ENCODE data around the gene CAMKMT. TPM values are rescaled to one million over a fixed set of nuclear protein-coding genes. Genes with fewer than 3 reads are reported as not detected.

Gene CAMKMT
- total and polyA plus RNA-seq, 2 experiments from 2014 or later, result 26.5 to 29.5 TPM

- peaks cover 26% of the 10 kb centered on the region for H3K4me1 Mint-ChIP-seq
- Histone ChIP-seq H3F3A (replicated peaks; ENCODE audit: low read depth) (no peaks in the 10 kb centered on the region), H3K4me3 (no peak overlapping the region), H3K27ac (ENCODE audit: low read depth) (no peak overlapping the region; the same call in 1 of the 2 replicates), H3K4me2 (no peak overlapping the region), H3K4me1 (ENCODE audit: insufficient read depth) (peaks cover 18% of the 10 kb centered on the region; the same call in 1 of the 2 replicates), H3K36me3 (ENCODE audit: insufficient read depth) (no peaks in the 10 kb centered on the region), H4K20me1 (replicated peaks; ENCODE audit: insufficient read depth) (no peaks in the 10 kb centered on the region), H3K27me3 (ENCODE audit: insufficient read depth) (no peaks in the 10 kb centered on the region), H2AFZ (no peak overlapping the region), H3K9me2 (ENCODE audit: insufficient read depth) (no peaks in the 10 kb centered on the region), H3K79me2 (replicated peaks; ENCODE audit: insufficient read depth) (no peaks in the 10 kb centered on the region)
- no peaks in the 10 kb centered on the region; the same call in 2 of the 3 replicates for H3K9me3 Mint-ChIP-seq
- H3K36me3 Mint-ChIP-seq (ENCODE audit: low read depth), result no peaks in the 10 kb centered on the region
- ATAC-seq (no peak; the same call in 2 of the 3 replicates), DNase-seq (ENCODE audit: low spot score) (peak; percentile 40)
- no peak for TF ChIP-seq EZH2 (IDR thresholded peaks at IDR 0.05; ENCODE audit: low read depth, unreplicated experiment)
- TF ChIP-seq, protein P1, sequence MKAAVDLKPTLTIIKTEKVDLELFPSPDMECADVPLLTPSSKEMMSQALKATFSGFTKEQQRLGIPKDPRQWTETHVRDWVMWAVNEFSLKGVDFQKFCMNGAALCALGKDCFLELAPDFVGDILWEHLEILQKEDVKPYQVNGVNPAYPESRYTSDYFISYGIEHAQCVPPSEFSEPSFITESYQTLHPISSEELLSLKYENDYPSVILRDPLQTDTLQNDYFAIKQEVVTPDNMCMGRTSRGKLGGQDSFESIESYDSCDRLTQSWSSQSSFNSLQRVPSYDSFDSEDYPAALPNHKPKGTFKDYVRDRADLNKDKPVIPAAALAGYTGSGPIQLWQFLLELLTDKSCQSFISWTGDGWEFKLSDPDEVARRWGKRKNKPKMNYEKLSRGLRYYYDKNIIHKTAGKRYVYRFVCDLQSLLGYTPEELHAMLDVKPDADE (IDR thresholded peaks at IDR 0.05), result no peak
- TF ChIP-seq POLR2AphosphoS5 (IDR thresholded peaks at IDR 0.05; ENCODE audit: low read depth), result no peak
- TF ChIP-seq NANOG (IDR thresholded peaks at IDR 0.05; ENCODE audit: borderline replicate concordance), result no peak
- TF ChIP-seq EZH2phosphoT487 (IDR thresholded peaks at IDR 0.05; ENCODE audit: unreplicated experiment), result no peak
- TF ChIP-seq JUNB (IDR thresholded peaks at IDR 0.05; ENCODE audit: unreplicated experiment), result no peak
- TF ChIP-seq ZNF114 (CRISPR knock-in tag; IDR thresholded peaks at IDR 0.05), result no peak
- TF ChIP-seq, protein P2, sequence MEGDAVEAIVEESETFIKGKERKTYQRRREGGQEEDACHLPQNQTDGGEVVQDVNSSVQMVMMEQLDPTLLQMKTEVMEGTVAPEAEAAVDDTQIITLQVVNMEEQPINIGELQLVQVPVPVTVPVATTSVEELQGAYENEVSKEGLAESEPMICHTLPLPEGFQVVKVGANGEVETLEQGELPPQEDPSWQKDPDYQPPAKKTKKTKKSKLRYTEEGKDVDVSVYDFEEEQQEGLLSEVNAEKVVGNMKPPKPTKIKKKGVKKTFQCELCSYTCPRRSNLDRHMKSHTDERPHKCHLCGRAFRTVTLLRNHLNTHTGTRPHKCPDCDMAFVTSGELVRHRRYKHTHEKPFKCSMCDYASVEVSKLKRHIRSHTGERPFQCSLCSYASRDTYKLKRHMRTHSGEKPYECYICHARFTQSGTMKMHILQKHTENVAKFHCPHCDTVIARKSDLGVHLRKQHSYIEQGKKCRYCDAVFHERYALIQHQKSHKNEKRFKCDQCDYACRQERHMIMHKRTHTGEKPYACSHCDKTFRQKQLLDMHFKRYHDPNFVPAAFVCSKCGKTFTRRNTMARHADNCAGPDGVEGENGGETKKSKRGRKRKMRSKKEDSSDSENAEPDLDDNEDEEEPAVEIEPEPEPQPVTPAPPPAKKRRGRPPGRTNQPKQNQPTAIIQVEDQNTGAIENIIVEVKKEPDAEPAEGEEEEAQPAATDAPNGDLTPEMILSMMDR (conservative IDR thresholded peaks at IDR 0.05; ENCODE audit: low read depth in 2 of 2), result no peak
- TF ChIP-seq, protein P3, sequence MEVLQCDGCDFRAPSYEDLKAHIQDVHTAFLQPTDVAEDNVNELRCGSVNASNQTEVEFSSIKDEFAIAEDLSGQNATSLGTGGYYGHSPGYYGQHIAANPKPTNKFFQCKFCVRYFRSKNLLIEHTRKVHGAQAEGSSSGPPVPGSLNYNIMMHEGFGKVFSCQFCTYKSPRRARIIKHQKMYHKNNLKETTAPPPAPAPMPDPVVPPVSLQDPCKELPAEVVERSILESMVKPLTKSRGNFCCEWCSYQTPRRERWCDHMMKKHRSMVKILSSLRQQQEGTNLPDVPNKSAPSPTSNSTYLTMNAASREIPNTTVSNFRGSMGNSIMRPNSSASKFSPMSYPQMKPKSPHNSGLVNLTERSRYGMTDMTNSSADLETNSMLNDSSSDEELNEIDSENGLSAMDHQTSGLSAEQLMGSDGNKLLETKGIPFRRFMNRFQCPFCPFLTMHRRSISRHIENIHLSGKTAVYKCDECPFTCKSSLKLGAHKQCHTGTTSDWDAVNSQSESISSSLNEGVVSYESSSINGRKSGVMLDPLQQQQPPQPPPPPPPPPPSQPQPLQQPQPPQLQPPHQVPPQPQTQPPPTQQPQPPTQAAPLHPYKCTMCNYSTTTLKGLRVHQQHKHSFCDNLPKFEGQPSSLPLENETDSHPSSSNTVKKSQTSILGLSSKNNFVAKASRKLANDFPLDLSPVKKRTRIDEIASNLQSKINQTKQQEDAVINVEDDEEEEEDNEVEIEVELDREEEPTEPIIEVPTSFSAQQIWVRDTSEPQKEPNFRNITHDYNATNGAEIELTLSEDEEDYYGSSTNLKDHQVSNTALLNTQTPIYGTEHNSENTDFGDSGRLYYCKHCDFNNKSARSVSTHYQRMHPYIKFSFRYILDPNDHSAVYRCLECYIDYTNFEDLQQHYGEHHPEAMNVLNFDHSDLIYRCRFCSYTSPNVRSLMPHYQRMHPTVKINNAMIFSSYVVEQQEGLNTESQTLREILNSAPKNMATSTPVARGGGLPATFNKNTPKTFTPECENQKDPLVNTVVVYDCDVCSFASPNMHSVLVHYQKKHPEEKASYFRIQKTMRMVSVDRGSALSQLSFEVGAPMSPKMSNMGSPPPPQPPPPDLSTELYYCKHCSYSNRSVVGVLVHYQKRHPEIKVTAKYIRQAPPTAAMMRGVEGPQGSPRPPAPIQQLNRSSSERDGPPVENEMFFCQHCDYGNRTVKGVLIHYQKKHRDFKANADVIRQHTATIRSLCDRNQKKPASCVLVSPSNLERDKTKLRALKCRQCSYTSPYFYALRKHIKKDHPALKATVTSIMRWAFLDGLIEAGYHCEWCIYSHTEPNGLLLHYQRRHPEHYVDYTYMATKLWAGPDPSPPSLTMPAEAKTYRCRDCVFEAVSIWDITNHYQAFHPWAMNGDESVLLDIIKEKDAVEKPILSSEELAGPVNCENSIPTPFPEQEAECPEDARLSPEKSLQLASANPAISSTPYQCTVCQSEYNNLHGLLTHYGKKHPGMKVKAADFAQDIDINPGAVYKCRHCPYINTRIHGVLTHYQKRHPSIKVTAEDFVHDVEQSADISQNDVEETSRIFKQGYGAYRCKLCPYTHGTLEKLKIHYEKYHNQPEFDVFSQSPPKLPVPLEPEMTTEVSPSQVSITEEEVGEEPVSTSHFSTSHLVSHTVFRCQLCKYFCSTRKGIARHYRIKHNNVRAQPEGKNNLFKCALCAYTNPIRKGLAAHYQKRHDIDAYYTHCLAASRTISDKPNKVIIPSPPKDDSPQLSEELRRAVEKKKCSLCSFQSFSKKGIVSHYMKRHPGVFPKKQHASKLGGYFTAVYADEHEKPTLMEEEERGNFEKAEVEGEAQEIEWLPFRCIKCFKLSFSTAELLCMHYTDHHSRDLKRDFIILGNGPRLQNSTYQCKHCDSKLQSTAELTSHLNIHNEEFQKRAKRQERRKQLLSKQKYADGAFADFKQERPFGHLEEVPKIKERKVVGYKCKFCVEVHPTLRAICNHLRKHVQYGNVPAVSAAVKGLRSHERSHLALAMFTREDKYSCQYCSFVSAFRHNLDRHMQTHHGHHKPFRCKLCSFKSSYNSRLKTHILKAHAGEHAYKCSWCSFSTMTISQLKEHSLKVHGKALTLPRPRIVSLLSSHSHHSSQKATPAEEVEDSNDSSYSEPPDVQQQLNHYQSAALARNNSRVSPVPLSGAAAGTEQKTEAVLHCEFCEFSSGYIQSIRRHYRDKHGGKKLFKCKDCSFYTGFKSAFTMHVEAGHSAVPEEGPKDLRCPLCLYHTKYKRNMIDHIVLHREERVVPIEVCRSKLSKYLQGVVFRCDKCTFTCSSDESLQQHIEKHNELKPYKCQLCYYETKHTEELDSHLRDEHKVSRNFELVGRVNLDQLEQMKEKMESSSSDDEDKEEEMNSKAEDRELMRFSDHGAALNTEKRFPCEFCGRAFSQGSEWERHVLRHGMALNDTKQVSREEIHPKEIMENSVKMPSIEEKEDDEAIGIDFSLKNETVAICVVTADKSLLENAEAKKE (CRISPR knock-in tag; IDR thresholded peaks at IDR 0.05), result no peak
- TF ChIP-seq STAT1 (IDR thresholded peaks at IDR 0.05; ENCODE audit: unreplicated experiment), result no peak
- no peak for TF ChIP-seq CREB1 (CRISPR knock-in tag; IDR thresholded peaks at IDR 0.05; ENCODE audit: low read depth)
- TF ChIP-seq, protein P4, sequence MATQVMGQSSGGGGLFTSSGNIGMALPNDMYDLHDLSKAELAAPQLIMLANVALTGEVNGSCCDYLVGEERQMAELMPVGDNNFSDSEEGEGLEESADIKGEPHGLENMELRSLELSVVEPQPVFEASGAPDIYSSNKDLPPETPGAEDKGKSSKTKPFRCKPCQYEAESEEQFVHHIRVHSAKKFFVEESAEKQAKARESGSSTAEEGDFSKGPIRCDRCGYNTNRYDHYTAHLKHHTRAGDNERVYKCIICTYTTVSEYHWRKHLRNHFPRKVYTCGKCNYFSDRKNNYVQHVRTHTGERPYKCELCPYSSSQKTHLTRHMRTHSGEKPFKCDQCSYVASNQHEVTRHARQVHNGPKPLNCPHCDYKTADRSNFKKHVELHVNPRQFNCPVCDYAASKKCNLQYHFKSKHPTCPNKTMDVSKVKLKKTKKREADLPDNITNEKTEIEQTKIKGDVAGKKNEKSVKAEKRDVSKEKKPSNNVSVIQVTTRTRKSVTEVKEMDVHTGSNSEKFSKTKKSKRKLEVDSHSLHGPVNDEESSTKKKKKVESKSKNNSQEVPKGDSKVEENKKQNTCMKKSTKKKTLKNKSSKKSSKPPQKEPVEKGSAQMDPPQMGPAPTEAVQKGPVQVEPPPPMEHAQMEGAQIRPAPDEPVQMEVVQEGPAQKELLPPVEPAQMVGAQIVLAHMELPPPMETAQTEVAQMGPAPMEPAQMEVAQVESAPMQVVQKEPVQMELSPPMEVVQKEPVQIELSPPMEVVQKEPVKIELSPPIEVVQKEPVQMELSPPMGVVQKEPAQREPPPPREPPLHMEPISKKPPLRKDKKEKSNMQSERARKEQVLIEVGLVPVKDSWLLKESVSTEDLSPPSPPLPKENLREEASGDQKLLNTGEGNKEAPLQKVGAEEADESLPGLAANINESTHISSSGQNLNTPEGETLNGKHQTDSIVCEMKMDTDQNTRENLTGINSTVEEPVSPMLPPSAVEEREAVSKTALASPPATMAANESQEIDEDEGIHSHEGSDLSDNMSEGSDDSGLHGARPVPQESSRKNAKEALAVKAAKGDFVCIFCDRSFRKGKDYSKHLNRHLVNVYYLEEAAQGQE (IDR thresholded peaks at IDR 0.05; ENCODE audit: unreplicated experiment), result no peak
- TF ChIP-seq ZNF331 (CRISPR knock-in tag; IDR thresholded peaks at IDR 0.05; ENCODE audit: low read depth), result no peak
- no peaks in the 10 kb centered on the region for H3K27me3 Mint-ChIP-seq (ENCODE audit: insufficient read depth, low read depth, poor library complexity)
- no peak overlapping the region for H3K4me3 Mint-ChIP-seq
- H3K27ac Mint-ChIP-seq, result no peak overlapping the region
These were observed 136.8 kb downstream of the CAMKMT start for GRCh38 chr2:44498551-44498950.

All from GM23338 (cell line).